Activated T-helper 1 cell treated with Interleukin-2 at 50 U/mL for 16 hours (primary cell): Measurements from ENCODE around the gene PDGFA.

Experiments used
- DNase-seq: peaks from one replicate; pipeline ENCODE4 v3.0.0-alpha.2; 2020; ENCODE audit warnings: low read depth

The PDGFA gene

GRCh38 chr7:516606-517456 is 2.8 kb downstream of the PDGFA start:
- DNase-seq = no peak

GRCh38 chr7:516216-516605 is 3.4 kb downstream of the PDGFA start:
- no peak for DNase-seq

DNA sequence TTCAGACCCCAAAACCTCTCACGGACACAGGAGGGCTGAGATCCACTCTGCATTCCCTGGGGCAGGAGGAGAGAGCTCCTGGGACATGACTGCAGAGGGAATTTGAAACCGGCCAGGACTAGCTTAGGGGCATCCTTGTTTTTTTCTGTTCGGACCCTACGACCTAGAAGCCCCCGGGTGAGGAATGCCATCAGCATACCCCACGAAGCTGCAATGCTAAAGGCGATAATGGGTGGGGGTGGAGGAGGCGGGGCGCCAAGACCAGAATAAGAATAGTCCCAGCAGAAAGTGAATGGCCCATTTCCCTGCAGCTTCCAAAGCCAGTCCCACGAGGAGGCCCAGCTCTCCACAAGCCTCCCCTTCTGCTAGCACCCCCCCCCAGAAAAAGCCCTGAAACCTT is 4.0 kb downstream of the PDGFA start:
- no peak for DNase-seq

DNA sequence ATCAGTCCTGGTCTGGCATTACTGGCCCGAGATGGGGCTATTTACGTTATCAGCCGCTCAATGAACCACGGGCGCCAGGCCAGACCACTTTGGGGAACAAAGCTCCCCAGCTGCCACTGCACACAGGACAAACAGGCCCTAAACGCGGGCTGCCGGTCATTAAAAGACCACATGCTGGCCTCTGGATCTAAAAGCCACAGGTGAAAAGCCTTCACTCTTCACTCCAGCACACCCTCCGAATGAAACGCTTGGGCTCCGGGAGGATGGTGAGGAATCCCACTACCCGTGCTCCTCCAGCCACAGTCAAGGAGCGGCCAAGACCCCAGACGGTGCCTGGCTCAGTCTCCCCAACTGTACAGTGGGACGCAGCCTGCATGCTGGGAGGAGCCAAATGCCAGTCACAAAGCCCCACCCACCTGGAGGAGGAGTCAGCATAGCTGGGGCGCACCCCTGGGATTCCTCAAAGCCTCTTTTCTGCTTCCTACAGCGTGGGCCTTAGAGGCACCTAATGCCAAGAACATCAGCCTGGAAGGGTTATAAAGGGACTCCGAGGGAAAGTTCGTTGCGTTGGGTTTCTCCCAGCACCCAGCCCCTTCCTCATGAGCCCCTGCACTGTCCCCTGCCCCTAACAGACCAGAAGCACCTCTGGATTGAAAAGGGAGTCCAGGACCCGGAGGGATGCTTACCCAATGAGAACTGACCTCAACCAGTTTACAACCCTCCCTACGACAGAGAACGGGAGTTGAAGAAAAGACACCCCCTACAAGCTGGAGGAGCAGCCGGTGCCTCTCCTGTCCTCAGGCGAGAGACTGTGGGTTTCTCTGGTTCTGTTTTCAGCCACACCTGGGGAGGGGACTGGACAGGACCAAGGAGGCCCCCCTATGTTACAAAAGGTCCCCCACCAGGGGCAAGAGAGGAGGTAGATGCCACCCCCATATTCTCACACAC is 4.7 kb downstream of the PDGFA start:
- no peak for DNase-seq

DNA sequence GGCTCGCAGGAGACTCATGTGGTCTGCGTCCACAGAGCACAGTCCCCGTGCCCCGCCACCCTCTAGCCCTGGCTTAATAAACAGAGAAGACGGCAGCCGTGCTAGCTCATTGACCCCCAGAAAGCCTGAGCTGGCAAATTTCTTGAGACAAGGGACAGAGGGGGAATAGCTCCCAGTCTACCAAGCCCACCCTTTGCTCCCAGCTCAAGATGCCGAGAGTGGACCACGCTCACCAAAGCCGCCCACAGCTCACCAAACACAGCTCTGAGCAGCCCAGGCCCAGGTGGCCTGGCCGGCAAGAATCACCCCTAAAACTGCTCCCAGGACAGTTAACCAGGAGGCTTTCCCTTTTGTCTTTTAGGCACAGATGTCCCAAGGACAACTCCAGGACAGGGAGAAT is 5.4 kb downstream of the PDGFA start:
- no peak for DNase-seq

GRCh38 chr7:513521-514166 is 6.0 kb downstream of the PDGFA start:
- DNase-seq = no peak

- no peak for DNase-seq
These were observed 6.9 kb downstream of the PDGFA start for GRCh38 chr7:512541-513311.

DNA sequence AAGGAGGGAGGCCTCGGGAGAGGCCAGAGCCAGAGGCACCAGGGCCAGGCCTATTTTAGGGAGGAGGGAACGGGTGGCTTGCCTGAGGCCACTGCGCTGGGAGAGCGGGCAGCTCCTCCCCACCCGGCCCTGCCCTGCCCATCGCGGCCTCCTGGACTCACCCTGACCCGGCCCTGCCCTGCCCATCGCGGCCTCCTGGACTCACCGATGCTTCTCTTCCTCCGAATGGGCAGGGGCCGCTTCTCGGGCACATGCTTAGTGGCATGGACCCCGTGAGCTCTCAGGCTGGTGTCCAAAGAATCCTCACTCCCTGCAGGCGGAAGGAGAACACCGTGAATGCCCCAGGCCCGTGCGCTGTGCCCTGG is 7.5 kb downstream of the PDGFA start:
- no peak for DNase-seq

DNA sequence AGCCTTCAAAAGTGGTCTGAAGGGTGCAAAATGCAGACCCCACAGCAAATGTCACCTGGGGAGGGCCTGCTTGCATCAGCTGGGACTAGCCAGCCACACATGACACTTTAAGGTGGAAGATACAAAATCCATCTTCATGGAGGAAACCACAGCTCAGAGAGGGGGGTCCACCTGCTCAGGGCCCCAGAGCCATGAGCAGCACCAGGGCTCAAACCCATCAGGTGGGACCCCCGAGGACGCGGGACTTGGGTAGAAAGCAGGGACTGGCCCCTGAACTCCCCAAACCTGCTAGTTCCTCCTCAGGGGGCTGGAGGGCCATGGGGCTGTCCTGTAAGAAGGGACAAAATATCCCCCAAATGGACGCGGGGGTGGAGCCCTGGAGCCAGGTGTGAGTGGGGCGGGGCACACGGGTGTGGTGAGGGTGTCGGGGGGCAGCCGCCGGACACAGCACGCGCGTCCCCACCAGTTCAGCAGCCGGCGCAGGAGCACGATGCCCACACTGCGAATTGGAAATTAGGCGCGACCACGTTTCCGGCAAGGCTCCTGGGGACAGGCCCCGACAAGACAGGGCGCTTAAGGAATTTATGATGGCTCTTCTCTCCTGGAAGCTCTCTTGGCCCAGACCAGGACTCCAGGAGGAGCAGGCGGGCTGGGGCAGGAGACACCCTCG is 8.0 kb downstream of the PDGFA start:
- DNase-seq = no peak

- DNase-seq = no peak
These were observed 8.8 kb downstream of the PDGFA start for GRCh38 chr7:510782-511281.

DNA sequence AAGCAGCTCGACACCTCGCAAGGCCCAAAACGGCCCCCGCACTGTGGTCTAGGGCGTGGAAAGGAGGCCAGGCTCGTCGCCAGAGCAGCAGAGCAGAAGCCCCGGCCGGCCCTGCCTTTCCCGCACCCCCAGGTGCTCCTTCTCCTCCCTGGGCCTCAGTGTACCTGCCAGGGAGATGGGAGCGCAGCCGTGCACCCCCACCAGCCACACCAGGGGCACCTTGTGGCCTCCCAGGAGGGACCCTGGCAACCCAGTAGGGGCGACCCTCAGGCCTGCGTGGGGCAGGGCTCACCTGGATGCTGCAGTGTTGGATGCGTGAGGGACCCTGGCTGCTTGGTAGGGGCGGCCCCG is 9.5 kb downstream of the PDGFA start:
- DNase-seq = no peak

- DNase-seq = no peak
These were observed 10.1 kb downstream of the PDGFA start for GRCh38 chr7:509426-510130.

DNA sequence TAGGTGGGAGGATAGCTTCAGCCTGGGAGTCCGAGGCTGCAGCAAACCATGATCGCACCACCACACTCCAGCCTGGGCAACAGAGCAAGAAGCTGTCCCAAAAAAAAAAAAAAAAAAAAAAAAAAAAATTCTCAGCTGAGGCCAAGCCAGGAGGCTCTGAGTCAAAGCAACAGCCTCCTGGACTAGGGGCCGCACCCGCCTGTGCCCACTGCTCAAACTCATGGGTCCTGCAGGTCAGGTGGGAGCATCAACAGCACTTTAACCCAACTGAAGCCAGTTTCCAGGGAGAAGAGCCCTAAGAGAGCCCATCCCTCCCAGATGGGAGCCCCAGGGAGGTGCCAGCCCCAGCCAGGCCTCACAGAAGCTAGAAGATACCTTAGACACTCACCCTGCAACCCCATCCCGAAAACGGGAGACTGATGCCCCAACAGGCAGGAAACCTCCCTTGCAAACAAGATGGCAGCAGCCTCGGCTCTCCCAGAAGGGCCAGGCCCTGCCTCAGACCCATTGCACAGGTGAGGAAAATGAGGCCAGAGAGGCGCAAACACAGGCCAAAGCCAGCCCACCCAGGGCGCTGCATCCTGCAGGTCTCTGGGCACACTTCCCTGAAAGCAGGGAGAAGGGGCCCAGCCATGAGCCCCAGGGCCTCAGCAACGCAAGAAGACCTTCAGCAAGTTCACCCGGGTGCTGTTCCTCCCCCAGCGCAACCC is 11.0 kb downstream of the PDGFA start:
- DNase-seq = no peak

DNA sequence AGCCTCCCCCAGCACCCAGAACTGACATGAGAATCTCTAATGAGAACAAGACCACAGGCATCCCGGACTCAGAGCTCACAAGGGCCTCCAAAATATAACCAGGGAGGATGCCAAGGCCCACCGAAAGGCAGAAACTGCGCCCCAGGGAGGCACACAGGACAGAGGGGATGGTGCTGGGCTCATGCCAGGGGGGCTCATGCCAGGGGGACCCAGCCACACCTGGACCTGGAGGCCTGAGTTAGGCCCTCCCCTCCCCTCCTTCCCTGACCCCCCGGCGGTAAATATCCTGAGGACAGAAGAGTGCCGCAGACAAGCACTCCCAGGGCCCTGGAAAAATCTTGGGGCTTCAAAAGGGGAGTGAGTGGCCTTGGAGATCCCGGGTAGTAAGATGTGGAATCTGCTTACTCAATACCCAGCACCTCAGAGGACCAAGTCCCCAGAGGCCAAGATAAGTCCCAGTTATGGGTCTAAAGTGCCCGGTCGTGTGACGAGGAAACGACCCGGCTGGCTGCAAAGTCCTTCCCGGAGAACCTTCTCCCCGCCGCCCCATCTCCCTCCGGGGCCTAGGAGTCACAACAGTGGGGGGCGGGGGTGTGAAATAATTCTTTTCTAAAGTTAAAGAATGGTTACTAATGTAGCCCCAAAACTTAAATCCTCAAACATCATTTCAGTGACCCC is 11.9 kb downstream of the PDGFA start:
- no peak for DNase-seq

DNA sequence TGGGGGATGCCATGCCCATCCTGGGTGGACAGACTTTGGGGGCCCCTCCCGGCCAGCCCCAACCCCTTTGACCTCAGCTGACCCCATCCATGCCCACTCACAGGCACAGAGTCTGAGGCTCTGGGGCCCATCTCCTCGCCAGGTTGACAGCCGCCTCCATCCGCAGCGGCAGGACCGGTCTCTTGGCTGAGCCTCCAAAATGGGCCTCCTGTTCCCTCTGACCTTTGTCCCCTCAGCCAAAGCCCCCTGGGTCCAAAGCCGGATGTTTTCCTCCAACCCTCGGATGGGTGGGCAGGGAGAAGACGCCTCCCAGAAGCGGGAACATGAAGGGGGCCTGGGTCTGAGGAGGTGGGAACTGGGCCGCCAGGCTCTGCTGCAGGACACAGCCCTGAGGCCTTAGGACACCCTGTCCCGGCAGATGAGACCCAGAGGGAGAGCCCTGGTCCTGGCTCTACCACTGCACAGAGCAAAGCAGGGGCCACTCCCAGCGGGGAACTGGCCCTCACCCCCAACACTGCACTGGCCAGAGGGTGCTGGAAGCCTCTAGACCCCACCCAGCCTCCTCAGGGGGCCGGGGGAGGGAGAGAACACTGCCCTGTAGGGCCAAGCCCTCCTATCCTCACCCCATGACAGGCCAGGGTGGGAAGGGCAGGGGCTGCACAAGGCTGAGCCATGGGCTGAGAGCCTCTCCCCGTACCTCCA is 12.6 kb downstream of the PDGFA start:
- DNase-seq = no peak

GRCh38 chr7:506391-506831 is 13.2 kb downstream of the PDGFA start:
- DNase-seq = no peak

- no peak for DNase-seq
These were observed 14.5 kb downstream of the PDGFA start for GRCh38 chr7:505171-505570.

DNA sequence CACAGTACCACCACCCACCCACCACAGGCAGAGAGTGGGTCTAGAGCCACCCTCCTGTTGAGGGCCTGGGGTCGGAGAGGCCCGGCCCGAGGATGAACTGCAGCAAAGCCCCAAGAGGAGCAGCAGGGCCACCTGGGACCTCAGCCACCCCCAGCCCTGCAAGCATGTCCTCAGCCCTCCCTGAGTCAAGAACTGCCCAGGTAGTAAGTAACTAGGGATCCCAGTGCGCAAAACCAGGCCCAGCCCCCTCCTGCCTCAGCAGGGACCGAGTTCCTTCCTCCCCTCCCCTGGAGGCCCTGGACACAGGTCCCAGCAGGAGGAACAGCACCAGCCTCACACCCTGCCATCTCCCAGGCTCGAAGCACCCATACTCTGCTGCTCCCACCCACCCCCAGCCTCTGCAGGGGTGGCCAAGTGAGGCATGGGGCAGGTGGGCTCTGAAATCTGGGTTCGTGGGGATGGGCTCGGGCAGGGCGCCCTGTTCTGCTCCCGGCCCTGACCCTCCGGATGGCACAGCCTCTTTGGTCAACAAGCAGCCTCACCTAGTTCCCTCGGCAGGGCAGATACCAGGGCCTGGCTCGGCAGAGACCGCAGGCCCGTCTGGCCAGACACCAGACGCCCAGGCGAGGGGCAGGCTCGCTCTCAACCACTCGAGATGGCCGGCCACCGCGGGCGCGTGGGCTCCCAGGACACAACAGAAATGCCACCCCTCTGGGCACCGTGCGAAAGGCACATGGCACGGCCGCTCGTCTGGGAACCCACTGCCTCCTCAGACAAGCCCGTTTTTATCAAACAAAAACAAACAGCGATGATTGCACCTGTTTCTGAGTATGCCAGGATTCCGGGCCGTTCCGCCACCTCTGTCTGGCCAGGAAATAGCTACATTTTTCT is 15.2 kb downstream of the PDGFA start:
- no peak for DNase-seq
